ENCODE results near the gene CDKN2D.
"Not testable (repeated sequence)": the region's sequence is repeated elsewhere in the genome, so short reads cannot be mapped to it uniquely, and the experiment has no call there.

GRCh38 chr19:10551006-10551405 lies 17.8 kb downstream of the CDKN2D start:
- TF ChIP-seq CTCF, POLR2A (IDR thresholded peaks at IDR 0.05): not testable (repeated sequence)

All from uterus (tissue), 2 donors.